IMR-90 (cell line): ENCODE data around the gene PMPCA.

Experiments
- POLR2A ChIP-seq: IDR thresholded peaks from 2 replicates; pipeline ENCODE4 v1.6.1; 2012; ENCODE audit warnings: mild to moderate bottlenecking, low read depth, low read length
- RAD21 ChIP-seq: IDR thresholded peaks from 2 replicates; pipeline ENCODE4 v1.6.1; 2012; ENCODE audit warnings: low read length, improper control_type of control experiment
- RCOR1 ChIP-seq: IDR thresholded peaks from 2 replicates; pipeline ENCODE4 v1.6.1; 2012; ENCODE audit warnings: mild to moderate bottlenecking, low read length, improper control_type of control experiment; ENCODE audit not compliant: insufficient replicate concordance
- TF ChIP-seq, protein P1 (sequence below): conservative IDR thresholded peaks from 2 replicates; pipeline ENCODE4 v1.5.1; 2012; ENCODE audit warnings: mild to moderate bottlenecking, low read depth, low read length, improper control_type of control experiment
- TF ChIP-seq, protein P2 (sequence below): fragments of 150-350 bp; IDR thresholded peaks from 2 replicates; pipeline ENCODE4 v1.6.1; 2016; ENCODE audit warnings: low read depth, mild to moderate bottlenecking, low read length, moderate library complexity, borderline replicate concordance

DNA sequence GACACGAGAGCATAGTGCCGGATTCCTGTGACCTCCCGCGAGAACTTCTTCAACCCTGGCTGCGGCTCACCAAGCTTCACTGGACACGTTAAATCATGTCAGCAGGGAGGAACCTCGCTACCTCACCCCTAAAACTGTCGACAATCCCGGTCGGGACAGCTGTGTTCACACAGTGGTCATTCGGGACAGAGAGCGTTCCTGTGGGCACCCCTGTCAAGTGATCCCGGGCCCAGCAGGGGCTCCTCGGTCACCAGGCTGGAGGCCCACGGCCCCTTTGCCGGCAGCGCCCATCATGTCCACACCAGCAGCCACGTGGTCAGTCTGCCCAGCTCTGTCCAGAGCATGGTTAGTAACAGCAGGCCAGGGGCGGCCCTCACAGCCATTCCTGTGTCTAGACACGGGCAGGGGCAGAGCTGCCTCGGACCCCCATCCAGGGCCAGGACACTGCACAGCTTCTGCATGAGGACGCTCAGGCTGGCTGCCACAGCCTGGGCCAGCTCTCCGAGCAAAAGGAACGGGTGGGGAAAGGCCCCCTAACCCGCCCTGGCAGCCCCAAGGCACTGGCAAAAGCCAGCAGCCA is 25.7 kb downstream of the PMPCA start:
- TF ChIP-seq, protein P1, sequence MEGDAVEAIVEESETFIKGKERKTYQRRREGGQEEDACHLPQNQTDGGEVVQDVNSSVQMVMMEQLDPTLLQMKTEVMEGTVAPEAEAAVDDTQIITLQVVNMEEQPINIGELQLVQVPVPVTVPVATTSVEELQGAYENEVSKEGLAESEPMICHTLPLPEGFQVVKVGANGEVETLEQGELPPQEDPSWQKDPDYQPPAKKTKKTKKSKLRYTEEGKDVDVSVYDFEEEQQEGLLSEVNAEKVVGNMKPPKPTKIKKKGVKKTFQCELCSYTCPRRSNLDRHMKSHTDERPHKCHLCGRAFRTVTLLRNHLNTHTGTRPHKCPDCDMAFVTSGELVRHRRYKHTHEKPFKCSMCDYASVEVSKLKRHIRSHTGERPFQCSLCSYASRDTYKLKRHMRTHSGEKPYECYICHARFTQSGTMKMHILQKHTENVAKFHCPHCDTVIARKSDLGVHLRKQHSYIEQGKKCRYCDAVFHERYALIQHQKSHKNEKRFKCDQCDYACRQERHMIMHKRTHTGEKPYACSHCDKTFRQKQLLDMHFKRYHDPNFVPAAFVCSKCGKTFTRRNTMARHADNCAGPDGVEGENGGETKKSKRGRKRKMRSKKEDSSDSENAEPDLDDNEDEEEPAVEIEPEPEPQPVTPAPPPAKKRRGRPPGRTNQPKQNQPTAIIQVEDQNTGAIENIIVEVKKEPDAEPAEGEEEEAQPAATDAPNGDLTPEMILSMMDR, result no peak
- TF ChIP-seq RCOR1 (no peak), POLR2A (no peak), RAD21 (no peak)
- TF ChIP-seq, protein P2, sequence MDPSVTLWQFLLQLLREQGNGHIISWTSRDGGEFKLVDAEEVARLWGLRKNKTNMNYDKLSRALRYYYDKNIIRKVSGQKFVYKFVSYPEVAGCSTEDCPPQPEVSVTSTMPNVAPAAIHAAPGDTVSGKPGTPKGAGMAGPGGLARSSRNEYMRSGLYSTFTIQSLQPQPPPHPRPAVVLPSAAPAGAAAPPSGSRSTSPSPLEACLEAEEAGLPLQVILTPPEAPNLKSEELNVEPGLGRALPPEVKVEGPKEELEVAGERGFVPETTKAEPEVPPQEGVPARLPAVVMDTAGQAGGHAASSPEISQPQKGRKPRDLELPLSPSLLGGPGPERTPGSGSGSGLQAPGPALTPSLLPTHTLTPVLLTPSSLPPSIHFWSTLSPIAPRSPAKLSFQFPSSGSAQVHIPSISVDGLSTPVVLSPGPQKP, result no peak
